Mesendoderm (in vitro differentiated cells): ENCODE measurements around the gene GAMT.
"Not testable (repeated sequence)": the region's sequence is repeated elsewhere in the genome, so short reads cannot be mapped to it uniquely, and the experiment has no call there.

Experiments used
- DNase-seq: peaks from one replicate; pipeline ENCODE4 v3.0.0; 2013
- H2AK5ac ChIP-seq: 2 replicates; pipeline ENCODE4 v1.6.1; 2013; ENCODE audit warnings: low read length, inconsistent platforms
- H2BK120ac ChIP-seq: 2 replicates; pipeline ENCODE4 v1.6.1; 2013; ENCODE audit warnings: low read depth, mild to moderate bottlenecking, low read length, moderate library complexity, mixed read lengths
- H2BK15ac ChIP-seq: replicated peaks from 2 replicates; pipeline ENCODE4 v1.6.1; 2013; ENCODE audit warnings: low read depth, mild to moderate bottlenecking, moderate library complexity
- H2BK5ac ChIP-seq: 2 replicates; pipeline ENCODE4 v1.6.1; 2013; ENCODE audit warnings: low read length, inconsistent platforms
- H3K18ac ChIP-seq: 2 replicates; pipeline ENCODE4 v1.6.1; 2013; ENCODE audit warnings: mild to moderate bottlenecking, low read length, mixed read lengths
- H3K23ac ChIP-seq: one replicate; pipeline ENCODE4 v1.6.1; 2013; ENCODE audit warnings: low read length
- H3K27ac ChIP-seq: 2 replicates; pipeline ENCODE4 v1.5.1; 2013; ENCODE audit warnings: low read depth, mild to moderate bottlenecking, inconsistent platforms, low read length, moderate library complexity
- H3K27me3 ChIP-seq: 2 replicates; pipeline ENCODE4 v1.6.1; 2013; ENCODE audit warnings: low read length, control low read depth, mild to moderate bottlenecking, inconsistent platforms; ENCODE audit not compliant: insufficient read depth, poor library complexity
- H3K36me3 ChIP-seq: 2 replicates; pipeline ENCODE4 v1.6.1; 2013; ENCODE audit warnings: low read length, inconsistent platforms; ENCODE audit not compliant: control insufficient read depth, insufficient read depth
- H3K4ac ChIP-seq: one replicate; pipeline ENCODE4 v1.6.1; 2013; ENCODE audit warnings: low read depth, mild to moderate bottlenecking, low read length, moderate library complexity
- H3K4me1 ChIP-seq: 2 replicates; pipeline ENCODE4 v1.6.1; 2013; ENCODE audit warnings: low read depth, low read length, inconsistent platforms; ENCODE audit not compliant: control insufficient read depth
- H3K4me2 ChIP-seq: 2 replicates; pipeline ENCODE4 v1.6.1; 2013; ENCODE audit warnings: low read length
- H3K4me3 ChIP-seq: 2 replicates; pipeline ENCODE4 v1.5.1; 2013; ENCODE audit warnings: mild to moderate bottlenecking, low read length
- H3K56ac ChIP-seq: one replicate; pipeline ENCODE4 v1.6.1; 2013; ENCODE audit warnings: low read length
- H3K79me1 ChIP-seq: 2 replicates; pipeline ENCODE4 v1.6.1; 2013; ENCODE audit warnings: low read length, inconsistent platforms
- H3K79me2 ChIP-seq: 2 replicates; pipeline ENCODE4 v1.6.1; 2013; ENCODE audit warnings: mild to moderate bottlenecking, low read length; ENCODE audit not compliant: control insufficient read depth, insufficient read depth
- H3K9ac ChIP-seq: 2 replicates; pipeline ENCODE4 v1.6.1; 2013; ENCODE audit warnings: low read length, inconsistent platforms
- H4K5ac ChIP-seq: one replicate; pipeline ENCODE4 v1.6.1; 2013; ENCODE audit warnings: low read length
- H4K8ac ChIP-seq: one replicate; pipeline ENCODE4 v1.6.1; 2013; ENCODE audit warnings: low read depth, mild to moderate bottlenecking, control low read depth, low read length, moderate library complexity
- WGBS: extraction: QIAGEN DNeasy Blood & Tissue Kit; methylation state at CpG from one replicate; pipeline ENCODE4 v1.1.7; 2013; ENCODE audit warnings: low lambda C conversion rate, missing lambda C conversion rate; ENCODE audit not compliant: insufficient coverage; ENCODE audit errors: extremely low coverage; 5-methylcytosine and 5-hydroxymethylcytosine counted together

The GAMT gene

DNA sequence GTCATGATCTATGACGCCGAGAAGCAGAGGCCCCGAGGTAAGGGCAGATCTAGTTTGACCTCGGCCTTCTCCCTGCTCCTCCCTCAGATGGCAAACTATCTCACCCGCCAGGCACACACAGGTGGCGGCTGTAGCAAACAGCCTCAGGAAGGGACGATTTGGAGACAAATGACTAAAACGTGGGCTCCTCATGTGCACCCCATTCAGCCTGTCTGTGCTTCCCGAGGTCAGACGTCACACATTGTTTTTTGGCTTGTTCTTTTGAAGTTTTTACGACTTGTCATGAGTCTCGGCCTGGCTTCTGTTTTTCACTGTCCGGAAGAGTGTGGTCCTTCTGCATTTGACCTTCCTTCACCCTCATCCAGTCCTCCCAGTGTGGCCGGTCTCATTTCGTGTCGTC, 21.0 kb upstream of the GAMT start:
- no peaks in the 10 kb centered on the region for H3K27me3 ChIP-seq
- no peak overlapping the region for H2BK5ac ChIP-seq
- H3K18ac ChIP-seq: no peak overlapping the region
- no CpG with 5 or more reads among the region's 16 CpGs for WGBS
- peaks cover 19% of the 10 kb centered on the region for H3K36me3 ChIP-seq
- H2BK15ac ChIP-seq: no peak overlapping the region
- no peaks in the 10 kb centered on the region for H3K4me1 ChIP-seq
- H4K8ac ChIP-seq: no peak overlapping the region
- H3K23ac ChIP-seq: no peak overlapping the region
- H2BK120ac ChIP-seq: no peak overlapping the region
- H4K5ac ChIP-seq: no peak overlapping the region
- no peak overlapping the region for H3K56ac ChIP-seq
- DNase-seq: no peak
- no peak overlapping the region for H3K27ac ChIP-seq
- H3K79me1 ChIP-seq: peaks cover 34% of the 10 kb centered on the region
- H3K4me3 ChIP-seq: no peak overlapping the region
- H3K4me2 ChIP-seq: no peak overlapping the region
- no peak overlapping the region for H2AK5ac ChIP-seq
- H3K9ac ChIP-seq: no peak overlapping the region
- H3K4ac ChIP-seq: no peak overlapping the region
- peaks cover 55% of the 10 kb centered on the region for H3K79me2 ChIP-seq

DNA sequence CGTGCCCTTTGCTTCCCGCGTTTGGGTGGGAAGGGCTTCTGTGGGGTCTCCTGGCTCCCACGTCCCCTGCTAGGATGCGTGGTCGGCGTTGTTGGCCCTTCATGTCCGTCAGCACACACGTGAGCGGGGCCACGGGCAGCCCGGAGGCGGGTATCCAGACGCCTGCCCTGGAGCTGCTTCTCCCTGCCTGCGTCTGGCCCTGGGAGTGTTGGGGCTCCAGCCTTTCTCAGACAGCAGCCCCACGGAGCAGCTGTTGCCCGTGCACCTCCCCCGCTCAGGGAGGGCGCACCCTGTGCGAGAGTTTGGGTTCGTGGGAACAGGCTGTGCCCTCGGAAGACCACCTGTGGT, 20.6 kb upstream of the GAMT start:
- H2BK120ac ChIP-seq: no peak overlapping the region
- DNase-seq: no peak
- no peak overlapping the region for H3K9ac ChIP-seq
- peaks cover 18% of the 10 kb centered on the region for H3K36me3 ChIP-seq
- no peak overlapping the region for H4K8ac ChIP-seq
- no peak overlapping the region for H3K4me2 ChIP-seq
- H2BK15ac ChIP-seq: no peak overlapping the region
- no peak overlapping the region for H3K23ac ChIP-seq
- H3K18ac ChIP-seq: no peak overlapping the region
- no peak overlapping the region for H4K5ac ChIP-seq
- no peak overlapping the region for H3K27ac ChIP-seq
- H3K4me1 ChIP-seq: no peaks in the 10 kb centered on the region
- no peak overlapping the region for H2AK5ac ChIP-seq
- peaks cover 59% of the 10 kb centered on the region for H3K79me2 ChIP-seq
- peaks cover 35% of the 10 kb centered on the region for H3K79me1 ChIP-seq
- H2BK5ac ChIP-seq: no peak overlapping the region
- H3K56ac ChIP-seq: no peak overlapping the region
- no peak overlapping the region for H3K4ac ChIP-seq
- no peak overlapping the region for H3K4me3 ChIP-seq
- H3K27me3 ChIP-seq: no peaks in the 10 kb centered on the region
- no CpG with 5 or more reads among the region's 22 CpGs for WGBS

DNA sequence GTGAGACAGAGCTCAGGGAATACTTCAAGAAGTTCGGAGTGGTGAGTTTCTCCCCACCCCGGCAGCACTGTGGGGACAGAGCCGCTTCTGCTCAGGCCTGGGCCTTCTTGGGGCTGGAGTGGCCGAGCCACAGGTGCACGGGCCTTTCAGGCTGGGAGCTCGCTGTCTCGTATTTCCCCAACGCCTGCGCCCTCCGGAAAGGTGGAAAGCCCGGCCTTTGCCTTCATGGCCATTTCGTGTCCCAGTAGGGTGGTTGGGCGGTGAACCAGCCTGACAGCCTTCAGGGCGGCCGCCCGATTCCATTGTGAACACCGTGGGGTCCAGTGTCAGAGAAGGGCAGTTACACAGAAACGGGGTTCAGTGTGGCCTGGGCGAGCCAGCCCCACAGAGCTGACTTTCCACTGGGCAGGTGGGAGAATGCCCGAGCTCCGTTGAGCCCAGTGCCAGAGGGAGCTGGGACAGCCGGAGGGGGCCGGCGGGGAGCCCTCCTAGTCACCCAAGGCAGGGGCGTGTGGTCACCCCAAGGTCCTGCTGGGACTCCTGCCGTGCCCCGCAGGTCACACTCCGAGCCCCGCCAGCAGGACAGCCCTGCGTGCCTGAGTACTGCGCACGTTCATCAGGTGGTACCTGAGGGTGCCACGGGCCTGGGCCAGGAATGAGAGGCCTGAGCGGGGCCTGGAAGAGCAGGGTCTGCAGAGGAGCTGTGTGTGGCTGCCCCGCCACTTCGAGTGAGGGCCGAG, 20.0 kb upstream of the GAMT start:
- no peak overlapping the region for H3K23ac ChIP-seq
- H3K27ac ChIP-seq: no peak overlapping the region
- no peak overlapping the region for H3K4ac ChIP-seq
- WGBS: no CpG with 5 or more reads among the region's 37 CpGs
- H3K4me1 ChIP-seq: peaks cover under 1% of the 10 kb centered on the region
- H2BK120ac ChIP-seq: no peak overlapping the region
- H3K27me3 ChIP-seq: no peaks in the 10 kb centered on the region
- no peak overlapping the region for H4K8ac ChIP-seq
- no peak overlapping the region for H3K4me3 ChIP-seq
- no peak overlapping the region for H3K9ac ChIP-seq
- no peak overlapping the region for H2AK5ac ChIP-seq
- DNase-seq: no peak
- no peak overlapping the region for H3K18ac ChIP-seq
- peaks cover 34% of the 10 kb centered on the region for H3K79me1 ChIP-seq
- no peak overlapping the region for H2BK5ac ChIP-seq
- H3K79me2 ChIP-seq: peaks cover 64% of the 10 kb centered on the region
- no peak overlapping the region for H3K56ac ChIP-seq
- peaks cover 17% of the 10 kb centered on the region for H3K36me3 ChIP-seq
- no peak overlapping the region for H3K4me2 ChIP-seq
- H4K5ac ChIP-seq: no peak overlapping the region
- H2BK15ac ChIP-seq: no peak overlapping the region

DNA sequence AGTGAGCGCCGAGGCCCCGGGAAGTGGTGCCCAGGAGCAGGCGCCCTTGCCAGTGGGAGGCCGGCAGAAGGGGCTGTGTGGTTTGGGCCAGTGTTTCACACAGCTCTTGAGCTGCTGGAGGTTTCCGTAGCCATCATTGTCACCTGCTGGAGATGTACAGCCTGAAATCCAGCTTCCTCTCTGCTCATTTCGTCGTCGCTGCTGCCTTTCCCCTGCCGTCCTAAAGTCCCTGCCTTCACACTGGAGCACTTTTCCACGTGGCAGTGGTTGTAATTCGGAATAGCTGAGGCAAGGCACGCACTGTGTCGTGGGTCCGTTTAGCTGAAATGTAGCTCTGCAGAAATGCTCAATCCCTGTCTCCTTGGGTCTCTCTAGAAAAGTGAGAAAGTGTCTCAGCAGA, 19.2 kb upstream of the GAMT start:
- Histone ChIP-seq H3K27me3 (no peaks in the 10 kb centered on the region), H2AK5ac (no peak overlapping the region), H3K18ac (no peak overlapping the region), H3K23ac (no peak overlapping the region), H3K79me1 (peaks cover 36% of the 10 kb centered on the region), H4K8ac (no peak overlapping the region), H2BK15ac (no peak overlapping the region), H3K4me3 (no peak overlapping the region), H2BK5ac (no peak overlapping the region), H3K36me3 (peaks cover 15% of the 10 kb centered on the region), H3K56ac (no peak overlapping the region), H3K79me2 (peaks cover 71% of the 10 kb centered on the region), H4K5ac (no peak overlapping the region), H3K27ac (no peak overlapping the region), H3K4ac (no peak overlapping the region), H3K4me2 (no peak overlapping the region), H2BK120ac (no peak overlapping the region), H3K4me1 (peaks cover 8% of the 10 kb centered on the region), H3K9ac (no peak overlapping the region)
- no peak for DNase-seq
- WGBS: no CpG with 5 or more reads among the region's 15 CpGs

DNA sequence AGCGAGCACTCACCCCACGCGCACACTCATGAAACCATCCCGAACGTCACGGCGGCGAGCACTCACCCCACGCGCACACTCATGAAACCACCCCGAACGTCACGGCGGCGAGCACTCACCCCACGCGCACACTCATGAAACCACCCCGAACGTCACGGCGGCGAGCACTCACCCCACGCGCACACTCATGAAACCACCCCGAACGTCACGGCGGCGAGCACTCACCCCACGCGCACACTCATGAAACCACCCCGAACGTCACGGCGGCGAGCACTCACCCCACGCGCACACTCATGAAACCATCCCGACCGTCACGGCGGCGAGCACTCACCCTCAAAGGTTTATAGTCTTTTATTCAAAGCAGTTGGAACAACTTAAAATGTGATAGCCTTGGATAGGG, 18.7 kb upstream of the GAMT start:
- H3K4me3 ChIP-seq, DNase-seq, H3K56ac ChIP-seq, H3K18ac ChIP-seq, H2BK120ac ChIP-seq, H3K23ac ChIP-seq, H2BK5ac ChIP-seq, H3K27ac ChIP-seq, H2AK5ac ChIP-seq, H3K9ac ChIP-seq, H3K4ac ChIP-seq, H3K4me2 ChIP-seq, H4K8ac ChIP-seq, H2BK15ac ChIP-seq, H3K4me1 ChIP-seq, H3K27me3 ChIP-seq, H4K5ac ChIP-seq: not testable (repeated sequence)
- Histone ChIP-seq H3K79me1 (peaks cover 35% of the 10 kb centered on the region), H3K36me3 (peaks cover 14% of the 10 kb centered on the region), H3K79me2 (peaks cover 75% of the 10 kb centered on the region)
- WGBS: no CpG with 5 or more reads among the region's 43 CpGs
